Breast epithelium (tissue), 4 donors: ENCODE results near the gene ACBD4. TPM values are rescaled to one million over a fixed set of nuclear protein-coding genes. Genes with fewer than 3 reads are reported as not detected.

Experiments used
- DNase-seq, 2 donors: peaks; one replicate each; pipeline ENCODE4 v3.0.0-alpha.2; 2019; ENCODE audit warnings: low spot score in 2 of 2
- H3K27ac ChIP-seq, 2 donors: fragments of 200-600 bp; sonication (generic) in 1 of 2; one replicate each; pipeline ENCODE4 v1.5.1; 2016 to 2019; ENCODE audit warnings: mild to moderate bottlenecking in 1 of 2
- H3K27me3 ChIP-seq, 2 donors: fragments of 200-600 bp; sonication (generic) in 1 of 2; one replicate each; pipeline versions ENCODE4 v1.5.1 to v1.6.0; 2017 to 2019; ENCODE audit warnings: control low read depth in 1 of 2, mild to moderate bottlenecking in 1 of 2
- H3K36me3 ChIP-seq: fragments of 200-600 bp; one replicate; pipeline ENCODE4 v1.5.1; 2019
- H3K4me1 ChIP-seq, 2 donors: fragments of 200-600 bp; sonication (generic); one replicate each; pipeline ENCODE4 v1.5.1; 2016 to 2019; ENCODE audit warnings: control low read depth in 1 of 2
- H3K4me3 ChIP-seq, 3 donors: fragments of 200-600 bp; sonication (generic); 1 replicate in 2 of 3; 2 replicates in 1 of 3; pipeline ENCODE4 v1.5.1; 2016 to 2019; ENCODE audit warnings: mild to moderate bottlenecking in 3 of 3, moderate library complexity in 2 of 3
- H3K9me3 ChIP-seq, 2 donors: fragments of 200-600 bp; sonication (generic) in 1 of 2; one replicate each; pipeline ENCODE4 v1.5.1; 2016 to 2019; ENCODE audit warnings: control low read depth in 1 of 2
- CTCF ChIP-seq, 3 donors: fragments of 450-650 bp; IDR thresholded peaks; one replicate each; pipeline ENCODE4 v1.5.1; 2016 to 2017; ENCODE audit warnings: antibody characterized with exemption in 3 of 3, mild to moderate bottlenecking in 3 of 3, moderate library complexity in 3 of 3
- POLR2A ChIP-seq: fragments of 450-650 bp; IDR thresholded peaks from one replicate; pipeline ENCODE4 v1.6.1; 2016; ENCODE audit warnings: antibody characterized with exemption, mild to moderate bottlenecking, moderate library complexity
- POLR2AphosphoS5 ChIP-seq, 3 donors: sonication (generic); formaldehyde crosslinking; IDR thresholded peaks; one replicate each; pipeline ENCODE4 v1.6.1; 2017; ENCODE audit warnings: antibody characterized with exemption in 3 of 3
- intact Hi-C: fragments of 100-400 bp; cut with DNase I; formaldehyde crosslinking; loops from one replicate; pipeline ENCODE4 v1.15.1; 2023; ENCODE audit warnings: low total_unique reads
- total RNA-seq, 3 donors: library from RNA; depleted of rRNA; stranded (reverse); fragments of >200 nt; gene quantifications; one replicate each; pipeline ENCODE4 v1.1.0, GENCODE V29; 2016

ACBD4 gene
- total RNA-seq, 3 donors from 2014 or later, result 13.8 to 28.8 (median 15.7) TPM

DNA sequence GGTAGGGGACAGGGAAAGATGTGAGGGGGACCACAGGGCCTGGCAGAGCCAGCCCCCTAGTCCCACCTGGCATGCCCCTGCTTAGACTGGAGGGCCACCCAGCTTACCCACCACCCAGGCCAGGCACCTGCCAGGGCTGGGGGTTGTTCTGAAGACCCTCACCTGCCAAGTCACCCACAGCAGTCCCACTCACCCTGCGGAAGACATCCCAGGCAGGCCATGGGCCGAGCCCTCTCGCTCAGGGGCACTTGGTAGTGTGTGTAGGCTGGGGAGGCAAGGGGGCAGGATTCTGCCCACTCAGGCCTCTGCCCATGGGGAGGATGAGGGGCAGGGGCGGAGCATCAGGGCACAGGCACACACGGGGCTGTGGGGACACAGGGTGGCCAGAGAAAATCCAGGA lies 7.2 kb upstream of the ACBD4 start:
- TF ChIP-seq POLR2A (no peak), POLR2AphosphoS5 (IDR thresholded peaks at IDR 0.05) (no peak), CTCF (IDR thresholded peaks at IDR 0.05) (no peak)
- peaks cover 6 to 27% of the 10 kb centered on the region in 2 donors for H3K4me1 ChIP-seq
- H3K27me3 ChIP-seq, result no peaks in the 10 kb centered on the region
- H3K9me3 ChIP-seq, result no peaks in the 10 kb centered on the region
- H3K36me3 ChIP-seq, result no peaks in the 10 kb centered on the region
- H3K4me3 ChIP-seq, result peak overlapping the region in 2 of 3 donors; percentile 8 to 47
- DNase-seq, result no peak
- H3K27ac ChIP-seq, result peak overlapping the region; percentile 83 to 99
- intact Hi-C loops, result no loop called here

DNA sequence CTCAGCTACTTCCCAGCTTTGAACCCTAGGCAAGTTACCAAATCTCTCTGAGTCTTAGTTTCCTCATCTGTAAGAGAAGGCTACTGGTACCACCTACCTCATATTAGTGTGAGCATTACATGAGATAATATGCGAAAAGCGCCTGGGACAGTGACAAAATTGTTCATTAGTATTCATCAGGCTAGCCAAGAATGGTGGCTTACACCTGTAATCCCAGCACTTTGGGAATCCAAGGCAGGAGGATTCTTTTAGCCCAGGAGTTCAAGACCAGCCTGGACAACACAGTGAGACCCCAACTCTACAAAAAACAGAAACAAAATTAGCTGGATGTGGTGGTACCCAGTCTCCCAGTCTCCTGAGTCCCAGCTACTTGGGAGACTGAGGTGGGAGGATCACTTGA lies 6.5 kb upstream of the ACBD4 start:
- no peak for TF ChIP-seq POLR2AphosphoS5 (IDR thresholded peaks at IDR 0.05)
- no peak for TF ChIP-seq POLR2A
- no peak for TF ChIP-seq CTCF (IDR thresholded peaks at IDR 0.05)
- Histone ChIP-seq H3K36me3 (no peaks in the 10 kb centered on the region), H3K27me3 (no peaks in the 10 kb centered on the region), H3K4me3 (no peak overlapping the region), H3K9me3 (no peaks in the 10 kb centered on the region), H3K4me1 (peaks cover 6 to 26% of the 10 kb centered on the region in 2 donors), H3K27ac (peak overlapping the region; percentile 83 to 99)
- no peak for DNase-seq
- intact Hi-C loops, result no loop called here

DNA sequence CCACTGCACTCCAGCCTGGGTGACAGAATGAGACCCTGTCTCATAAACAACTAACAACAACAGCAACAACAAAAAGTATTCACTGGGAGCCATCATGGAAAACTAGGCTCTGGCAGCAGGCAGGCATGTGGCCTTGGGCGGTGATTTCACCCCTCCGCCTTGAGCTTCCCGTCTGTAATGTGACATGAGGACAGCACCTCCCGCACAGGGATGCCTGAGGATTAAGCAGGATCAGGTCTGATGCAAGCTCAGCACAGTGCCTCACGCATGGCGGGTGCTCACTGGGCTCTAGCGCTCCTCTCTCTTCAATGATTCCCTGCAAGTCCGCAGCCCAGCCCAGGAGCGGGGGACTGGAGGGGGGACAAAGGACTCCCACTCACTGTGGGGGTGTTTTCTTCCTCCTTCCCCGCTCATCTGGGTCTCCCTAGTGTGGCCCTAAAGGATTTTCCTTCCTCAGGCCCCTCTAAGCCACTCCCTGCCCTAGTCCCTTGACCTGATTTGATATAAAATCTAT lies 6.0 kb upstream of the ACBD4 start:
- H3K27ac ChIP-seq, result peak overlapping the region; percentile 83 to 99
- no peak for TF ChIP-seq POLR2A
- TF ChIP-seq CTCF (IDR thresholded peaks at IDR 0.05), result no peak
- no peak for TF ChIP-seq POLR2AphosphoS5 (IDR thresholded peaks at IDR 0.05)
- no peaks in the 10 kb centered on the region for H3K36me3 ChIP-seq
- H3K27me3 ChIP-seq, result no peaks in the 10 kb centered on the region
- peaks cover 6 to 21% of the 10 kb centered on the region in 2 donors for H3K4me1 ChIP-seq
- intact Hi-C loops, result no loop called here
- no peak overlapping the region for H3K4me3 ChIP-seq
- peak in 1 of 2 donors; percentile 49 for DNase-seq
- no peaks in the 10 kb centered on the region for H3K9me3 ChIP-seq

DNA sequence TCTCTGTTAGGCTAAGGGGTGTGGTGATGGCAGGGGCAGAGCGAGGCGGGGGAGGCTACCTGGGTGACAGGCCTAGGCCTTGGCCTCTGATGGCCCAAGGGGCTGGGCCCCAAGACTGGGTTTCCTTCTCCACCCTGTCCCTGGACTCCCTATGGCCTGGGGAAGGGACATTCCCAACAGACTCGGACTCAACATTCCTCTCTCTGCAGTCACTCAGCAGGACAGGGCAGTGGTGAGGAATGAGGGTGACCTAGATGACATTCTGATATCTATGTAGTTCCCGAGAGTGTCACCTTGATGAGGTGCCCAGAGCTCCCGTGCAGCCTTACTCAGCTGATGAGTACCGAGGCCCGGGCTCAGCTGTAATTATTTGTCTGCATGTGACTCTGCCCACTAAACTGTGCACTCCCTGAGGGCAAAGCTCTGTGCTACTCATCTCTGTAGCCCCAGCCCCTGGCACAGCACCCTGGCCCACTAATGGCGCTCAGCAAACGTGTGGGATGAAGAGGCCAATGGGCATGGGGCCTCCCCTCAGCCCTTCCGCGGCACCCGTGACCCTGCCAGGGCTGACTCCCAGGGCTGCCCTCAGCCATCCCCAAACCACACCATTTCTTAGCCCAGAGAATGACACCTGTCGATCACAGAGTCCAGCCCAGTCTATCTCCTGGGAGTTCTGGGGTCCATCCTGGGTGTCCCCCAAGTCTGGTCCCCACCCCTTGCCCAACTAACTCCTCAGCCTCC lies 5.4 kb upstream of the ACBD4 start:
- TF ChIP-seq POLR2AphosphoS5 (IDR thresholded peaks at IDR 0.05), result no peak
- TF ChIP-seq POLR2A, result no peak
- no peak for TF ChIP-seq CTCF (IDR thresholded peaks at IDR 0.05)
- no peaks in the 10 kb centered on the region for H3K9me3 ChIP-seq
- no peaks in the 10 kb centered on the region for H3K27me3 ChIP-seq
- H3K27ac ChIP-seq, result peak overlapping the region; percentile 83 to 99
- H3K4me3 ChIP-seq, result peak overlapping the region; percentile 3 to 95 (median 91)
- DNase-seq, result no peak
- no peaks in the 10 kb centered on the region for H3K36me3 ChIP-seq
- peaks cover 6 to 19% of the 10 kb centered on the region in 2 donors for H3K4me1 ChIP-seq
- intact Hi-C loops, result loop anchor here (10.0 kb wide), 1 partner anchor 1615 kb away; no protein-coding TSS in a partner anchor
